Vagina (tissue), 2 donors: Measurements from ENCODE around the gene TYMS.

ENCODE experiments used
- POLR2AphosphoS5 ChIP-seq, 2 donors: sonication (generic); formaldehyde crosslinking; IDR thresholded peaks; one replicate each; pipeline ENCODE4 v1.9.0; 2017; ENCODE audit warnings: antibody characterized with exemption in 2 of 2, mild to moderate bottlenecking in 2 of 2, low read depth in 1 of 2; ENCODE audit not compliant: insufficient read depth in 1 of 2
- TF ChIP-seq, protein P1 (sequence below), 3 experiments: fragments of 450-650 bp in 2 of 3; fragments of 200-600 bp in 1 of 3; sonication (generic) in 1 of 3; IDR thresholded peaks; one replicate each; pipeline ENCODE4 v1.5.1; 2017 to 2019; ENCODE audit warnings: antibody characterized with exemption in 3 of 3, mild to moderate bottlenecking in 2 of 3, moderate library complexity in 2 of 3

GRCh38 chr18:623761-624620 lies 33.5 kb upstream of the TYMS start:
- TF ChIP-seq, protein P1, sequence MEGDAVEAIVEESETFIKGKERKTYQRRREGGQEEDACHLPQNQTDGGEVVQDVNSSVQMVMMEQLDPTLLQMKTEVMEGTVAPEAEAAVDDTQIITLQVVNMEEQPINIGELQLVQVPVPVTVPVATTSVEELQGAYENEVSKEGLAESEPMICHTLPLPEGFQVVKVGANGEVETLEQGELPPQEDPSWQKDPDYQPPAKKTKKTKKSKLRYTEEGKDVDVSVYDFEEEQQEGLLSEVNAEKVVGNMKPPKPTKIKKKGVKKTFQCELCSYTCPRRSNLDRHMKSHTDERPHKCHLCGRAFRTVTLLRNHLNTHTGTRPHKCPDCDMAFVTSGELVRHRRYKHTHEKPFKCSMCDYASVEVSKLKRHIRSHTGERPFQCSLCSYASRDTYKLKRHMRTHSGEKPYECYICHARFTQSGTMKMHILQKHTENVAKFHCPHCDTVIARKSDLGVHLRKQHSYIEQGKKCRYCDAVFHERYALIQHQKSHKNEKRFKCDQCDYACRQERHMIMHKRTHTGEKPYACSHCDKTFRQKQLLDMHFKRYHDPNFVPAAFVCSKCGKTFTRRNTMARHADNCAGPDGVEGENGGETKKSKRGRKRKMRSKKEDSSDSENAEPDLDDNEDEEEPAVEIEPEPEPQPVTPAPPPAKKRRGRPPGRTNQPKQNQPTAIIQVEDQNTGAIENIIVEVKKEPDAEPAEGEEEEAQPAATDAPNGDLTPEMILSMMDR (IDR thresholded peaks at IDR 0.05) = peak; percentile 29 to 41 (median 38)
- no peak for TF ChIP-seq POLR2AphosphoS5 (IDR thresholded peaks at IDR 0.05; ENCODE audit: insufficient read depth in 1 of 2, low read depth in 1 of 2)
